NCI-H526 treated with DMSO at 0.1 percent for 48 hours (cell line): Measurements from ENCODE around the gene EXPH5.

Experiments used
- DNase-seq: peaks from one replicate; lab custom pipeline; 2025; lab: John Stamatoyannopoulos, UW

The EXPH5 gene

GRCh38 chr11:108562746-108563581 is 30.6 kb downstream of the EXPH5 start:
- DNase-seq: no peak

DNA sequence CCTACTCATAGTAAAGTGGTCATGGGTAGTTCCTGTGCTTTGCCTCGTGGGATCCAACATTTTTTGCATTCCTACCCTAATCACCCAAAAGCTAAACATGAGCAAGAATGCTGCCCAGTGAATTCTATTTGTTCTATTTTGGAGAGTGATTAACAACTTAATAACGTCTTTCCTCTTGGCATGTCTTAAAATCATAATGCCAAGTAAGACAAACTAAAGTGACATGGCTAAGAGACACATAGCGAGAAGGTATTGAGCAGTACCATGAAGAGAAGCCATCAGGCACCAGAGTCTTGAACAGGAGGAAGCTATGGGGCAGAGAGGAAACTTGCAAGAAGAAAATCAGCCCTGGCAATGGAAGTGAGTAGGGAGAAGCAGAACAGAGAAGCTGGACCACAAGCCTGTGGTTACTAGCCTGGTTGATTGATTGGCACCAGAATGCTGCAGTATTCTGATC is 32.0 kb downstream of the EXPH5 start:
- DNase-seq: no peak

- DNase-seq: no peak
Observed at GRCh38 chr11:108559904-108560303, 33.7 kb downstream of the EXPH5 start.

GRCh38 chr11:108559340-108559739 is 34.2 kb downstream of the EXPH5 start:
- DNase-seq: no peak

- DNase-seq: no peak
Observed at GRCh38 chr11:108558222-108558621, 35.3 kb downstream of the EXPH5 start.

DNA sequence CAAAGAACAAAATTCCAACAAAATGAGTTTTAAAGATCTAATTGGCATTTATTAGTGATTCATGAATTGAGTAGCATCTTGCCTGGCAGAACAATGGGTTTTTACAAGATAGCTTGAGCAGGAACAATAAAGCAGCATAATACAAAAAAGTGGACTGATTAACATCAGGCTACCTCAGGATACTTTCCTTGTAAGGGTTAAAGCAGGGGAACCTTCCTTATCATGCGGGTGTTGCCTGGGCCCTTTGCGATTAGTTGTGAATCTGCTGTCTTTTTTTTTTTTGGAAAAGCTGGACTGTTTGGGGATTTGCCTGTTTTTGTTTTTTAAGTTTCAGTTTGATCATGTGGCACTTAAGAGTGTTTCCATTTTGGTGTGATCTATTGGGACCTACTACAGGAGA is 37.5 kb downstream of the EXPH5 start:
- no peak for DNase-seq

DNA sequence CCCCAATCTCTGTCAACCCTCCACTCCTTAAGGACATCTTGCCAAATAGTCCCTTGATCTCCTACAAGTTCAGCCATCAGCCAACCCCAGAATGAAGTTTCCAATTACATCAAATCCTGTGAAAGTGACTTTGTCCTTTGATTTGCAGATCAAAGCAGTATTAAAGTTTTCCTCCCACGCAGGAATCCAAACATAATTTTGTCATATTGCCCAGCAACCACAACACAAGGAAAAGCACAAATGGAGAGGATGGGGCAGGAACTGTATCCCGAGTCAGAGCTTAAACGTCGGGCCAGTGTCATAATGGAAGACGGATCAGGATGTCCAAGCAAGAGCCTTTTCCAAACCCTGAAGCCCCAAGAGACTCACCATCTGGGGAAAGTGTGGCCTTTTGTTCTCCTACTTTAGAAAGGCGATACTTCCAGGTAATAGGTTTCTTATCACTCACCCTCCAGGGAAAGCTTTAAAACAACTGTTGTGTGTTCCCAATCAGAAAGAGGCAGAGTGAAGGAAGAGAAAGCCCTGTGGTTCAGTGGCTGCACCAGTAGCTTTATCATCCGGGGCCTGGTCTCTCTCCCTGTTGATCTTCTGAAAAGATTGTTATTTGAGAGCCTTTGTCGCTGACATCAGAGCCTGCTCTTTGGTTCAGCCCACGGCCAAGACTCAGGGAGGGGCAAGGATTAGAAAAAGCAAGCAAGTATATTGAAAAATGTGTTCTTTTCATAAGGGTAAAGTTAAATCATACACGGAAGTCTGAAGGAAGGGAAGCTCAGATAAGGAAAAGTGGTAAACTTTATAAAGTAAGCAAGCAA is 41.7 kb downstream of the EXPH5 start:
- DNase-seq: no peak

GRCh38 chr11:108549319-108549885 is 44.2 kb downstream of the EXPH5 start:
- no peak for DNase-seq

DNA sequence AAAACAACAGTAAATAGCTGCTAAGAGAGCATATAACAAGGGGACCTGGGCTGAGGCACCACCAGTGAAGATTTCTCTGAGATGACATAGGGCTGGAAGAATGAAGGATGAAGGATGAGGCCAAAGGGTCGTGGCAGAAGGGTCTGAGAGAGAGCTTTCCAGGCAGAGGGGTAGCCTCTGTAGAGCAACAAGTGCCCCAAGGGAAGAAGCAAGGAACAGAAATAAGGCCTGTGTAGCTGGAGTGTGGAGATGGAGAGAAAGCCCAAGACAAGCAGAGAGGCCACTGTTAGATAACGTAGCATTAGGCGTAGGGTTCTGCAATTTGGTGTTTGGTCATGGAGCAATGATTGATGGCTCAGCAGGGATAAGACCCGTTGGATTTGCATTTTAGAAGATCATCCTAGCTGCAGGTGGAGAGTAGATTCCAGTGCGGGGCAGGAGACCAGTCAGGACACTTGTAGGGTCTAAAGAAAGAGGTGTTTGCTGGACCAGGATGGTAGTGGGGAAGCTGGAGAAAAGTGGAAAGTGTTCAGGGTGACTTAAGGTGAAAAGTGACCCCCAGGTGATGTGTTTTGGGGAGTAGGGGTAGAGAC is 47.6 kb downstream of the EXPH5 start:
- no peak for DNase-seq

DNA sequence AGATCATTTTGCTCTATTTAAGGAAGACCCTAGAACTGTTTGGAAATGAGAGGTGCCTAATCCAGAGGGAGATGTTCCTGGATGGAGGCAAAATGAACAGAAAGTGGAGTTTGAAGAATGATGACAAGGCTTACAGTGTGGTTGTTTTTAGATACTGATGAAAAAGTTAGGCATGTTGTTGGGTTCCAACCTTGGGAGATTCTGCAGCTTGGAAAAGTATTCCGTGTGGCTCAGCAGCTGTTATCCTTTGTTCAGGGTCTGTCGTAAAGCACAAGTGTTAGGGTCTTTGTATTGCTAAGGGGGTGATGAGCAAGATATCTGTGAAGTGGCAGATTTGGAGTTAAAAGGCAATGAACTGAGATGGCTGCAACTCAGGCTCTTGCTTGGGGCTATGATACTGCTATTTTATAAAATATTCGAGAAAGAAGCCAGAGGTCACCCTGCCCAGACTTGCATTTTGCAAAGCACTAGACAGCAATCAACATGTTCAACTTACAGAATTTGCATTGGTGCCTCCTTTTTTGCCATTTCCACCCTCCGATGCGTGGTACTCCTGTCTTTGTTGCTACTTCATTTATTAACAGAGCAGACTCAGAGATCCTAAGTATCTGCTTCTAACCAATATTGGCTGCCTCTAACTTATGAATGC is 50.1 kb downstream of the EXPH5 start:
- DNase-seq: no peak

DNA sequence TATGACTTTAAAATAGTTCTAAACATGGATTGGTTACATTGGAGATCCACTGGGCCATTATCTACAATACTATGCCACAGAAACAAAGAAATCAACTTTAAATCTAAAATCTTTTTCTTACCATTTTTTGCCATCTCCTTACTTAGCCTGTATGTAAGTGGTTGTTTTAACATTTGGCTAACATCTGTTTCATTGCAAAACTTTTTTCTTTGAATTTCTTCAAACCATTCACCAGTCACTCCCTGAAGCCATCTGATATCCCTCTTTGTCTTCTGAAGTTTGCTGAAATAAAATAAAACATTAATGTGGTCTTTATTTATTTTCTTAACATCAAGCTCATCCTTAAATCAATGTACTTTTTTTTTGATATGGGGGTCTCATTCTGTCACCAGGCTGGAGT is 52.0 kb downstream of the EXPH5 start:
- DNase-seq: no peak

- DNase-seq: no peak
Observed at GRCh38 chr11:108538502-108538901, 55.1 kb downstream of the EXPH5 start.

- no peak for DNase-seq
Observed at GRCh38 chr11:108538022-108538424, 55.5 kb downstream of the EXPH5 start.

DNA sequence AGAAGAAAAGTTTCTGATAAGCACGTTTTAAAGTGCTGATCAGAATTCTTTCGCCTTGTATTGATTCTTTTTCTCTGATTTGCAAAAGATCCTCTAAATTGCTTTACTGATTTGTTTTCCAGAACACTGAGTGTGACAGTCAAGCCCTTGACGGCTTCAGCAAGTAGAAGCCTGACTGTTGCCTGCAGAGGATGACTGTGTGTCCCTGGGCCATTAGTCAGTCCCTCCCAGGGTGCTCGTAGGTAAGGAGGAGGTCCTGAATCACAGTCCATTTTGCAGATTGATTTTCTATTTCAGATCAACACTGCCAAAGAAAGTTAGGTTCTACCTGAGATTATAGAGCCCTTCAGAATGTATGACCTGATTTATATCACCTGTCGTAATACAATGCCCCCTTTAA is 56.8 kb downstream of the EXPH5 start:
- no peak for DNase-seq

DNA sequence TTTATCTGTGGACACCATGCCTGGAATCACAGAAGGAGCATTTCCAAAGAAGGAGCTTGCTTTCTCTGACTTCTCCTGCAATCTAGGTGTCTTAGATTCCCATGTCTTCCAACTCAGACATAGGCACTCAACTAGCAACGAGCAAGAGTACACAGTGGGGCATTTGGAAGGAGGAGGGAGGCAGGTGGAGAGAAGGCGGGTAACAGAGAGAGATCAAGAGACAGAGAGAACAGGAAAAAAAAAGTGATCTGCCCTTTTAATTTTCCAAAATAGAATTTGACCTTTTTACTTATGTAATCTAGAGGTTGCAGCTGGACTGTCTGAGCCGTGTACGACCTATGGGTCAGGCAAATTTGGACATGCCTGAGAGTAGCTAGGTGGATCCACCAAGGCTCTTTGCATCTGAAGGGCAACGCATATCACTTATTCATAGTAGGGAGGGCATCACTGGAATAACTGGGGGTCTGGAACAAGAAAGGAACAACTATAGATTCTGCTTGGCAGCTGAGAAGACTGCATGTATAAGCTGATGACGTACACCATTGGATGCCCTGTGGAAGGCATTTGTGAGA is 58.1 kb downstream of the EXPH5 start:
- DNase-seq: no peak

GRCh38 chr11:108534274-108534882 is 59.2 kb downstream of the EXPH5 start:
- no peak for DNase-seq

- no peak for DNase-seq
Observed at GRCh38 chr11:108530426-108530825, 63.1 kb downstream of the EXPH5 start.

DNA sequence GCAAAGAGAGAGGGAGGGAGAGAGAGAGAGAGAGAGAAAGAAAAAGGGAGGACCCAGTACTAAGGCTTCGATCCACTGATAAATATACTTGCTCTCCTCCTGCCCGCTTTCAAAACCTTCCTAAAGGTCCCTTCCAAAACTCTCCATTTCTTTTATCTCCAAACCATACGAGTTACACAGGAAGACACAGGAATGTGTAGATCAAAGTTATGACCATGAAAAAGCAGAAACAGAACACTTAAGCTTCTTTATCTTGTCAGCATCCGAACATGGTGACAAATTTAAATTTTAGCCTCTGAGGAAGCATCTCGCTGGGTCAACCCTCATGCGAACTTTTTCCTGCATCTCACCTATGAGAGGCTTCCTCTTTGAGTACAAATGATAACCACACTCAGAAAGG is 66.2 kb downstream of the EXPH5 start:
- DNase-seq: no peak

DNA sequence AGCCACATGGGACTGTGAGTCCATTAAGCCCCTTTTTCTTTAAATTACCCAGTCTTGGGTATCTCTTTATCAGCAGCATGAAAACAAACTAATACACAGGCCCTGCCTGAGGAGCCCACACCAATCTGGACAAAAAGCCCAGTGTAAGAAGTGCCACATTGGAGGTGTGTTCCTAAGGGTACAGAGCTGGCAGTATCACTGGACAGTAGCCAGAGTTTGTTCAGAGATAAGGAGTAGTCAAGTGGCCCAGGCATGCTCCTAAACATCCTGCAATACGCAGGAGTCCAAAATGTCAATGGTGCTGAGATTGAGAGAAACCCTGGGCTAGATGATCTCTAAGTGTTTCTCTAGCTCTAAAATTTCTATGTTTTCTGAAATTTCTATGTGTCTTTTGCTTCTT is 68.4 kb downstream of the EXPH5 start:
- no peak for DNase-seq

GRCh38 chr11:108524422-108524821 is 69.1 kb downstream of the EXPH5 start:
- no peak for DNase-seq

DNA sequence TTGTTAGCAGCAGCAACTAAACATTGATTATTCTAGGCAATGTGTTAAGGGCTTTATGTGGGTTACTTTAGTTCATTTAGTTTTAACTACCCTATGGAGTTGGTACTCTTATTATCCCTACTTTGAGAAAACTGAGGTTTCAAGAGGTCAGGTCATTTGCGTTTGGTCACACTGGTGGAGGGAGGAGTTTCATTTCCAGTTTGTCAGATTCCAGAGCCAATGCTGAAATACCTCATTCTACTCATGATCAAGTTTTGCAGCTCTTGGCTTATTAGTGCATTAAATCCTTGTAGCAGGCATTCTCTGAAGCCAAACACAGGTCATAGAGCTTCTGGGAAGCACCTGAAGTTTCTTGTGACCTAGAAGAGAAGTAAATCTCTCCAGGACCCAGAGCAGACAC is 71.2 kb downstream of the EXPH5 start:
- no peak for DNase-seq
